Prostate gland (tissue), 2 donors: Measurements from ENCODE around the gene TANC1.

Experiments
- POLR2A ChIP-seq: fragments of 450-650 bp; IDR thresholded peaks from one replicate; pipeline ENCODE4 v1.6.1; 2016; ENCODE audit warnings: antibody characterized with exemption, mild to moderate bottlenecking
- TF ChIP-seq, protein P1 (sequence below), 4 experiments: fragments of 200-600 bp in 2 of 4; fragments of 450-650 bp in 2 of 4; sonication (generic) in 2 of 4; IDR thresholded peaks; 1 replicate in 3 of 4; 2 replicates in 1 of 4; pipeline ENCODE4 v1.5.1; 2016 to 2019; ENCODE audit warnings: antibody characterized with exemption in 4 of 4, mild to moderate bottlenecking in 2 of 4, moderate library complexity in 2 of 4

DNA sequence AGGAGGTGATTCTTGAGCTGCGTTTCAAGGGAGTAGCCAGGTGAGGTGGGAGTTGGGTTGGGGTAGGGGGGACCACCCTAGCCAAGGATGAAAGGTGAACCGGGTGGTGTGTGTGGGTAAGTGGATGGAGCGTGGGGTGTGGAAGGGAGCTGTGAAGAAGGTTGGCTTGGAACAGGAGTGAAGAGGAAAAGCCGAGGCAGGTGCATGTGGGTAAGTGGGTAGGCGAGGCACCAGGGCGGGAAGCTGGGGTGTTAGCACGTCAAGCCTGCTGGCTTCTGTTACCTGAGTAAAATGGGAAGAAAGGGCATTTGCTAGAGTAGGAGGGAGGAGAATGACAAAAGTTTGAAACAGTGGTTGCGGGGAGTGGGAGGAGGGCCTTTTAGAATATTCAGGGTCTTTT lies 31.6 kb downstream of the TANC1 start:
- TF ChIP-seq, protein P1, sequence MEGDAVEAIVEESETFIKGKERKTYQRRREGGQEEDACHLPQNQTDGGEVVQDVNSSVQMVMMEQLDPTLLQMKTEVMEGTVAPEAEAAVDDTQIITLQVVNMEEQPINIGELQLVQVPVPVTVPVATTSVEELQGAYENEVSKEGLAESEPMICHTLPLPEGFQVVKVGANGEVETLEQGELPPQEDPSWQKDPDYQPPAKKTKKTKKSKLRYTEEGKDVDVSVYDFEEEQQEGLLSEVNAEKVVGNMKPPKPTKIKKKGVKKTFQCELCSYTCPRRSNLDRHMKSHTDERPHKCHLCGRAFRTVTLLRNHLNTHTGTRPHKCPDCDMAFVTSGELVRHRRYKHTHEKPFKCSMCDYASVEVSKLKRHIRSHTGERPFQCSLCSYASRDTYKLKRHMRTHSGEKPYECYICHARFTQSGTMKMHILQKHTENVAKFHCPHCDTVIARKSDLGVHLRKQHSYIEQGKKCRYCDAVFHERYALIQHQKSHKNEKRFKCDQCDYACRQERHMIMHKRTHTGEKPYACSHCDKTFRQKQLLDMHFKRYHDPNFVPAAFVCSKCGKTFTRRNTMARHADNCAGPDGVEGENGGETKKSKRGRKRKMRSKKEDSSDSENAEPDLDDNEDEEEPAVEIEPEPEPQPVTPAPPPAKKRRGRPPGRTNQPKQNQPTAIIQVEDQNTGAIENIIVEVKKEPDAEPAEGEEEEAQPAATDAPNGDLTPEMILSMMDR (IDR thresholded peaks at IDR 0.05): no peak
- TF ChIP-seq POLR2A: no peak
